GM21515 (cell line): ENCODE data around the gene D2HGDH.
"Not testable (repeated sequence)": the region's sequence is repeated elsewhere in the genome, so short reads cannot be mapped to it uniquely, and the experiment has no call there.

Experiments used
- ATAC-seq: cut with Tn5 transposase; IDR thresholded peaks from one replicate; pipeline ENCODE4 v1.9.1; 2021; ENCODE audit not compliant: unreplicated experiment

D2HGDH gene

DNA sequence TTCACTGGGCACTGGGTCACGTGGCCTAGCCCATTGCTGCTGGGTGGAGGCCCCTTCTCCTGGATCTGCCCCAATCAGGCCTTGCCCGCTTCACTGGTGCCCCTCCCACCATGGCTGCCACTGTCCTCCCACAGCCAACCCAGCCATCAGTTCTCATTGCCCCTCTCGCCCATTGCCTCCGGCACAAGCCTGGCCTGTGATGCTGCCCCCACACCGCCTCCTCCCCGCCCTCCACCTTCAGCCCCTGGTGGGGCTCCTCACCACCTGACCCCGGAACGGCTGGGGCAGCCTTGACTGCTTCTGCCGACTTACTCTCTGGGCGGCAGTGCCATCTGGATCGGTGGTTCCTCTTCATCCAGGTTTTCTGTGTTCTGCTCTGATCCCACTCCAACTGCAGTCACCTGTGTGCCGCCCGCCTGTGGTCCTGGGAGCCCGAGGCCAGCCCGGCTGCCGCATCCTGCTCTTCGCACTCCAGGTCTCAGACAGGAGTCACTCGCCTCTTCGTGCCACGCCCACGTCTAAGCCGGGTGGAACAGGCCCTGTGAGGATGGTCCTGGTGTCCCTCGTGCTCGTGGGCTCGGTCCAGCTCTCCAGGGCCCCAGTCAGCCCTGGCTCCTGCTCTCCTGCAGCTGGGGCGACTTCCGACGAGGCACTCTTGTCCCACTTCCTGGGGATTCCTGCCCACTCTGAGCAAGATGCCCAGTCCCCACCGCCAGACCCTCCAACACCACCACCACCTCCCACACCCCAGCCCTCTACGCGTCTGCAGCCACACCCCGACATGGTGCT lies 14.2 kb downstream of the D2HGDH start:
- no peak for ATAC-seq

DNA sequence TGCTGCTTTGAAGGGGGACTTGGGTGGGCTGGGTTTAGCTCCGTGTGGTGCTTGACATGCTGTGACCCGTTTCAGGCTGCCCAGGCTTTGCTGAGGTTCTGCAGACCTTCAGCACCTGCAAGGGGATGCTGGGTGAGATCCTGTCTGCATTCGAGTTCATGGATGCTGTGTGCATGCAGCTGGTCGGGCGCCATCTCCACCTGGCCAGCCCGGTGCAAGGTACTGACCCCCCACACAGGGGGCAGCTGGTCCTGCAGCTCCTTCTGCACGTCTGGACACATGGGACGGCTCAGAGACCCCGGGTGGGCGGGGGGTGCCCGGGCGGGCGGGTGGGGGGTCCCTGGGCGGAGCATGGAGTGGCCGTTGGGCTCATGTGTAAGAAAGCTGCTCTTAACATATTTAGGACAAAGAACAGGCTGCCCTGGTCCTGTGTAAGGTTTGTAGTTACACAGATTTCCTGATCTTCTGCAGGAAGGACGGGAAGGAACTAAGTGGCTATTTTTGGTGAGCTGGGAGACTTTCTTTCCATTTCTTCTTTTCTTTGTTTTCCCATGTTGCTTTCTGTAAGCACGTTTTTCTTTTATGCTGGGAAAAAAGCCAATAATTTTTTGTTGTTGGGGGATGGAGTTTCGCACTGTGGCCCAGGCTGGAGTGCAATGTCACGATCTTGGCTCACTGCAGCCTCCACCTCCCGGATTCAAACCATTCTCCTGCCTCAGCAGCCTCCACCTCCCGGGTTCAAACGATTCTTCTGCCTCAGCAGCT lies 15.8 kb downstream of the D2HGDH start:
- ATAC-seq, result no peak

DNA sequence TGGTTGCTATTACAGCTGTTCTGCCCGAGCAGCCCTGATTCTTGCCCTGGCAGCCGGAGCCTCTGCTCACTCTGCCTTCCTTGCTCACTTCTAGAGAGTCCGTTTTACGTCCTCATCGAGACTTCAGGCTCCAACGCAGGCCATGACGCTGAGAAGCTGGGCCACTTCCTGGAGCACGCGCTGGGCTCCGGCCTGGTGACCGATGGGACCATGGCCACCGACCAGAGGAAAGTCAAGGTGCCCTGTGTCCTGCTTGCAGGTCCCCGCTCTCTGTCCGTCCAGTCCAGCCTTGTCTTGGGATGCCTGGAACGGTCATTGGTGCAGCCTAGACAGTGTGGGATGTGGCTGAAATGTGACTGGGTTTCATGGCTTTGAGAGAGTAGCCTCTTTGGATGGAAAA lies 16.7 kb downstream of the D2HGDH start:
- no peak for ATAC-seq

DNA sequence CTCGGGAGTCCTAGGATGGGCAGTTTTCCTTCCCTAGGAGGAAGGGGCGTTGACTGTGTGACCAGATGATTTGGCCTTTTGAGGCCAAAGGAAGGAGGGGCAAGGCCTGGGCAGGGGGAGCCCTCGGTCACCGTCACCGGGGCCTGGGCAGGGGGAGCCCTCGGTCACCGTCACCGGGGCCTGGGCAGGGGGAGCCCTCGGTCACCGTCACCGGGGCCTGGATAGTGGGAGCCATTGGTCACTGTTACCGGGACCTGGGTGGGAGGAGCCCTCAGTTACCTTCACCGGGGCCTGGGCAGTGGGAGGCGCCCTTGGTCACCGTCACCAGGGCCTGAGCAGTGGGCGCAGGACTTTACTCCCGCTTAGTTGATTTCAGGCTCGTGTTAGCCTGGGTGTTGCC lies 17.3 kb downstream of the D2HGDH start:
- no peak for ATAC-seq

DNA sequence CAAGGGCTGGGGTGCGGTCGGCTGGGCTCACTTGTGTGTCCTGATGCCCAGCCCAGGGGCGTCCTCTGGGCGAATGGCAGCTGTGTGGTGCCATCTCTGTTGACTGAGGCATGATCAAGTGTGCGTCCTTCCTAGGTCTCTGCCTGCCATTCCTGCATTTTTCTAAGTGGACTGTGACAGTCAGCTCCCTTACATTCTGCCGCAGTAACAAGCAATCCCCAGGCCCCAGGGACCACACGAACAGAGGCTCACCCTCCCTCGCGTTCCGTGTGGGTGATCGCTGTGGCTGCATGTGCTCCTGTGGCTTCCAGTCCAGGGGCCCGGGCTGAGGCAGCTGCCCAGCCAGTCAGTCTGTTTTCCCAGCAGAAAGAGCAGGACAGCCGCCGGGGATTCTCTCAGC lies 17.8 kb downstream of the D2HGDH start:
- no peak for ATAC-seq

DNA sequence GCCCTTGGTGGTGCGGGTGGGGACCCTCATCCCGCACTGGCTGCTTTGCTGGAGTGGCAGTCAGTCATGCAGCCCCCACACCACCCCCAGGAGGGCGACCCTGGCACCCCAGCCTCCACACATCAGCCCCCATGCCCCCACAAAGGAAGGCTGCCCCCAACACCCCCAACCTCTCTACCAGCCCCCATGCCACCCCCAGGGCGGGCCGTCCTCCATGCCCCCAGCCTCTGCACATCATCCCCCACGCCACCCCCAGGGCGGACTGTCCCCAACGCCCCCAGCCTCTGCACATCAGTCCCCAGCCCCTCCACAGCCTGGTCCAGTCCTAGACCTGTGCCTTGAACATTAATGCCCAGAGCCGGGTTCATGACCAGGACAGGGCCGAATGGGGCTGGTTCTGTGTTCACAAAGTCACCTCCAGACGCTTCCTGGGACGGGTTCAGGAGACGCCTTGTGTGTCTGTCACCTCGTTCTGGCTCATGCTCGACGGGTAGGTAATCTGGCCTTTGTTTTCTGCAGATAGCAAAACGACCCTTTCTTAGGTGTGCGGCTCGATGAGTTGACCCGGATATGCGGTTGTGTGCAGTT lies 18.4 kb downstream of the D2HGDH start:
- no peak for ATAC-seq

DNA sequence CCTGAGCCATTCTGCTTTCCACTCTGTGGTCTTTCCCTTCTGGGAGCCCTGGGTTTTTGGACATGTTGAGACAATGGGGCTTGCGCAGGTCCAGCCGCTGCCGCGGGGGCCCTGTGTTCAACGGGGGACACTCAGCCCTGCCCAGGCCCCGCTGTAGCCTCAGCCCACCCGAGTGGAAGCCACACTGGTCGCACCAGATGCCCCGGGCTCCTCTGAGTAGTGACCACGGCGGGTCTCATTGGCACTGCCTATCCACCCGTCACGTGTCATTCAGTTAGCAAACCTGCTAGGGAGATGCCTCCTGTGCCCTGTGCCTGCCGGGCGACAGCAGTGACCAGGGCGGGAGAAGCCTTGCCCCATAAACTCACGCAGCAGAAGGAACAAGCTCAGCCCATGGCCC lies 19.1 kb downstream of the D2HGDH start:
- no peak for ATAC-seq

DNA sequence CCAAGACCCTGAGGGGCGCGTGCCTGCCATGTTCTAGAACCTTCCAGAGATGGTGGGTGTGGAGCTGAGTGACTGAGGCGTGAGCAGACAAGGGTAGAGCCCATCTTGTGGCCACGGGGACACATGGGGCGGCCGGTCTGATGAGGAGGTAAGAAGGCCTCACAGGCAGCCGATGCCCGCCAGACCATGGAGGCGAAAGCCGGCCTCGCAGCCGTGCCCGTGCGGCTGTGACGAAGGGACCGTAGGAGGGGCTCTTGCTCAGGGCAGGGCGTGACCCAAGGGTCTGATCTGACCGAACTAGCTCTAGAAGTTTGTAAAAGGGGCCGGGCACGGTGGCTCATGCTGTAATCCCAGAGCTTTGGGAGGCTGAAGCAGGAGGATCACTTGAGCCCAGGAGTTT lies 19.6 kb downstream of the D2HGDH start:
- ATAC-seq, result no peak

DNA sequence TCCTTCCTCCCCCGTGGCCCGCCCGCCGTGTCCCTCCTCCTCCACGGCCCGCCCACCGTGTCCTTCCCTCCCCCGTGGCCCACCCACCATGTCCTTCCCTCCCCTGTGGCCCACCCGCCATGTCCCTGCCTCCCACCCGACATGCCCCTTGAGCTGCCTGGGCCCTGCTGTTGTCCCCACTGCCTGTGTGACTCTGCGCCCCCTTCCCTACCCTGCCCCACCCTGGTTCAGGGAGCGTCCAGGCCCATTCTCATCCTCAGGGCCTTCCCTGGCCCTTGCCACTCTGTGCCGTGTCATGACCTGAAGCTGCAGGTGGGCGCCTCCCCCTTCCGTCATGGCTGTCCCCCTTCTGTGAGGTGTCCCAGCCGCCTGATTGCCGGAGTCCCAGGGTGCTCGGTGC lies 20.7 kb downstream of the D2HGDH start:
- no peak for ATAC-seq

DNA sequence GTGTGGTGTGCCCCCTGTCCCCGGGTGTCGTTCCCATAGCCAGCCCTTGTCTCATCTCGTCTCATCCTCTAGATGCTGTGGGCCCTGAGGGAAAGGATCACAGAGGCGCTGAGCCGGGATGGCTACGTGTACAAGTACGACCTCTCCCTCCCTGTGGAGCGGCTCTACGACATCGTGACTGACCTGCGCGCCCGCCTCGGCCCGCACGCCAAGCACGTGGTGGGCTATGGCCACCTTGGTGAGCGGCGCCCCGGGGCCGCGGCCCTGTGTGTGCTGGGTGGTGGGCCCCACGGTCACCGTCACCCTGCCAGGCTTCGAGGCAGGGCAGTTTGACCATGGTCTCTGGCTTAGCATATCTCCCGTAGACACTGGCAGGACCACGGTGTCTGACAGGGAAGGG lies 21.3 kb downstream of the D2HGDH start:
- no peak for ATAC-seq

DNA sequence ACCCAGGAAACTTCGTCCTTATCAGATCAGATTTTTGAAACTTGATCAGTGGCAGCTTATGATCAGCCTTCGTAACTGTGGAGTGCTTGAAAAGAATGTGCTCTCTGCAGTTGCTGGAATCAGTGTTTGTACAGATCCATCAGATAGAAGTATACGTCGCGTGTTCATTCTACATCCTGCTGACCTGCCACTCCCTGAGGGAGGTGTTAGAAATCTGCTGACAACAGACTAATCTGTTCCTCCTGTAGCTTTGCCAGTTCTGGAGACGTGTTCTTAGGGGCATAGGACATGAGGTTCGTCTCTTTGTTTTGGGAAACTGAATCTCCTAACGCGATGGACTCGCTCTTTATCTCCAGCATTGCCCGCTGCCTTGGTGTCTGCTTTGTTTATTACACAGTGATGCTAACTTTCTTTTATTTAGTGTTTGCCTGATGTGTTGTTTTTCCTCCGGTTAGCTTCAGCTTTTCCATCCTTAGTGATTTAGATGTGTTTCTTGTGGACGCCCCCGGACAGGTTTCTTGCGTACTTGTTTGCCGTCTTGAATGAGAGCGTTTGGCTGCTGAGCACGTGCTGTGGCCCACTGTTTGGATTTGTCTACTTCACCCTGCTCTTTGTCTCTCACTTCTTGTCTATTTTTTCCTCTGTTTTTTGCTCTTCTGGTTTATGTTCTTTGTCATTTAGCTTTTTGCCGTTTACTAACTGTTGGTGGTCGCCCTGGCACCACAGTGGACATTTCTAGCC lies 24.8 kb downstream of the D2HGDH start:
- no peak for ATAC-seq

DNA sequence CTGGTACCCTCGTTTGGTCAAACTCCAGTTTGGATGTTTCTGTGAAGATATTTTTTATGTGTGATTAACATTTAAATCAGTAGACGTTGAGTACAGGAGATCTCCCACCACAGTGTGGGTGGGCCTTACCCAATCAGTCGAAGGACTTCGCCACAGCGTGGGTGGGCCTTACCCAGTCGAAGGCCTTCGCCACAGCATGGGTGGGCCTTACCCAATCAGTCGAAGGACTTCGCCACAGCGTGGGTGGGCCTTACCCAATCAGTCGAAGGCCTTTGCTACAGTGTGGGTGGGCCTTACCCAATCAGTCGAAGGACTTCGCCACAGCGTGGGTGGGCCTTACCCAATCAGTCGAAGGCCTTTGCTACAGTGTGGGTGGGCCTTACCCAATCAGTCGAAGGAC lies 25.5 kb downstream of the D2HGDH start:
- not testable (repeated sequence) for ATAC-seq

DNA sequence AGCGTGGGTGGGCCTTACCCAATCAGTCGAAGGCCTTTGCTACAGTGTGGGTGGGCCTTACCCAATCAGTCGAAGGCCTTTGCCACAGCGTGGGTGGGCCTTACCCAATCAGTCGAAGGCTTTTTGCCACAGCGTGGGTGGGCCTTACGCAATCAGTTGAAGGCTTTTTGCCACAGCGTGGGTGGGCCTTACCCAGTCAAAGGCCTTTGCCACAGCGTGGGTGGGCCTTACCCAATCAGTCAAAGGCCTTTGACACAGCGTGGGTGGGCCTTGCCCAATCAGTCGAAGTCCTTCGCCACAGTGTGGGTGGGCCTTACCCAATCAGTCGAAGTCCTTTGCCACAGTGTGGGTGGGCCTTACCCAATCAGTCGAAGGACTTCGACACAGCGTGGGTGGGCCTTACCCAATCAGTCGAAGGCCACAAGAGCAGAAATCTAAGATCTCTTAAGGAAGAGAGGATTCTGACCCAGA lies 25.9 kb downstream of the D2HGDH start:
- no peak for ATAC-seq

DNA sequence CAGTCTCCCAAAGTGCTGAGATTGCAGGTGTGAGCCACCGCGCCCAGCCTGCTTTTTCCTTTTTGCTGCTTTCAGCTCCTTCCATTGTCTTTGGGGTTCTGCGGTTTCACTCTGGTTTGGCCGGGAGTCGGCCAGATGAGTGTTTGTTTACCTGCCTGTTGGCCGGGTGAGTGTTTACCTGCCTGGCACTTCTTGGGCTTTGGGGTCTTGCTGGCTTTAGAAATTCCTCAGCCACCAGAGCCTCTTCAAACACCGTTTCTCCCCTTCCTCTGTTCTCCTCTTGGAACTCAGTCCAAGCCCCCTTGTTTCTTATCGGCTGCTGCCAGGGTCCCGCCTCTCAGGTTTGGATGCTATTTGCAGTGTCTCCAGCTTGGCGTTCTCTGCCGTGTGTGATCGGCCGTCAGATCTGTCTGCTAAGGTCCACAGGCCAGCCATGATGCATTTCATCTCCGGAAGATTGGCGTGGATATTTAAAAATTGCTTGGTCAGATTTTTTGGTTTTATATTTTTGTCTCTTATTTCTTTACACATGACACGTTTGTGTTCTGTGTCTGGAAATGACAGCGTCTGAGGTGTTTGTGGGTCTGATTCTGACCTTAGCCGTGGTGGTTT lies 28.0 kb downstream of the D2HGDH start:
- no peak for ATAC-seq

DNA sequence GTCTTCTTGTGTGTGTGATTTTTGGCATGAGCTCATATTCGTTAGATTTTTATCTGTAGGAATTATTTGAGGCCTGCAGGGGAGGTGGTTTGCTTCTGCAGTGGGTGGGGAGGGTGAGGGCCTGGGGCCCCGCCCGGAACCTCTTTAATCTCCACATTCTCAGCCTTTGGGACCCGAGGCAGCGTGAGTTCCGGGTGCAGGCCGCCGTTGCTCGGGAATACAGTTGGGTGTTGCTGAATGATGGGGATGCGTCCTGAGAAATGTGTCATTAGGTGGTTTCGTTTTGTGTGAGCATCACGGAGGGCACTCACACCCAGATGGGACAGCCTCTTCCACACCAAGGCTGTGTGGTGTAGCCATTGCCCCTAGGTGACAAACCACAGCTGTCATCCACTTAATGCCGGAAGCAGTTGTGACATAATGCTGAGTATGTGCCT lies 28.5 kb downstream of the D2HGDH start:
- no peak for ATAC-seq

DNA sequence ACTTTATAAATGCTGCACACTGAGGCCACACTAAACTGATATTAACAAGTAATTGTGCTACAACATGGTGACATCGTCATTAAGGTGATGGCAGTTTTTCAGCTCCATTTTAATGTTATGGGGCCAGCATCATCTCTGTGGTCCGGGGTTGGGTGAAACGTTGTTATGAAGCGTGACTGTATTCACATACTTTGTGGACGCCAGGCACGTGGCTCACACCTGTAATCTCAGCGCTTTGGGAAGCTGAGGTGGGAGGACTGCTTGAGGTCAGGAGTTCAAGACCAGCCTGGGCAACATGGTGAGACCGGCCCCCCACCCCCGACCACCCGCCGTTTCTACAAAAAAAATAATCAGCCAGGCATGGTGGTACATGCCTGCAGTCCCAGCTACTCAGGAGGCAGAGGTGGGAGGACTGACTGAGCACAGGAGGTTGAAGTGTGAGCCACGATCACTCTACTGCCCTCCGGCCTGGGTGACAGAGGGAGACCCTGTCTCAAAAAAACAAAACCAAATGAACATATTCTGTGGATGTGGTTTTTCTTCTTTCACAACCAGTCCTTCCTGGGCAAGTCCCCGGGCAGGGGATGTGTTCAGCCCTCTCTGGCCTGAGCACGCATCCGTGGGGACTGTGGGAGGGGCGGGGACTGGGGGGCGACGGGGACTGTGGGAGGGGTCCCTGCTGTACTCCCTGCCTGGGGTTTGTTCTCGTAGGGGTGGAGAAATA lies 29.3 kb downstream of the D2HGDH start:
- no peak for ATAC-seq

DNA sequence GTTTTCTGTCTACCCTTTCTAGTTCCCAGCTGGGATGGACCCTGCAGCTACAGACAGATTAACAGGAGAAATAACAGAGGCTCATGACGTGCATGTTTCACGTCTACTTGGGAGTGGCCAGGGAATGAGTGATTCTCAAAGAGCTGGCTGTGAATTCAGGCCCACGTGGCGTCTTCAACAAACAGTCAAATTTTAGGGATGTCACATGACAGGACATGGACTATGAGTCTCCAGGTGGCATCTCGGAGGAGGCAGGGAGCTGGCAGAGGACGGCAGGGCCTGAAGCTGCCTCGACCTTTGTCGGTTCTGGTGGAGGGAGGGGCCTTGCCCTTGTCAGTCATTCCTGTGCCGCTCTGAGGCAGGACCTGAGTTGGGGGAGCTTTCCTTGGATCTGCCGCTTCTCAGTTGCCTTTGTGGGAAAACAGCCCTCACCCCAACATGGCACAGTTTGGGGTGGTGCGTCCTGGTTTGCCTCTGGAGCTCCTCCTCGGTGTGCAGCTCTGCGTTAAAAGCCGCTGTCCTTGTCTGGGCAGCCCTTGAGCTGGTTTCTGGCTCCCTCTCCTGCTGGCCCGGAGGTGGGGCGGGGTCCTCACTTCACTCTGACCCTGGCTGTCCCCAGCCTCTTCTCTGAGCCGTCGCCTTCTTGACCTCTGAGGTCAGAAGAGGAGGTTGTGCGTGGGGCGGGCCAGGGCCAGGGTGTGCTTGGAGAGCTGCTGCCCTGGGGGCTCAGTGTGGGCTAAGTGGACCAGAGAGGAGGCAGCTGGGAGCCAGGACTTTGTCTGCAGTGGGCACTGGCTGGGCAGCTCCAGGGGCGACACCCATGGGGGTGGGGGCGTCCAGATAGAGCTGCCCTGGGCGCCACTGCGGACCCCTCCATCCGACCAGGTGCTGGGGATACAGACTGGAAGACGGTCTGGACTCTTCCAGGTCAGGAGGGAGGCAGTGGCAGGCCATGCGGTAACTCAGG lies 30.1 kb downstream of the D2HGDH start:
- ATAC-seq, result no peak

DNA sequence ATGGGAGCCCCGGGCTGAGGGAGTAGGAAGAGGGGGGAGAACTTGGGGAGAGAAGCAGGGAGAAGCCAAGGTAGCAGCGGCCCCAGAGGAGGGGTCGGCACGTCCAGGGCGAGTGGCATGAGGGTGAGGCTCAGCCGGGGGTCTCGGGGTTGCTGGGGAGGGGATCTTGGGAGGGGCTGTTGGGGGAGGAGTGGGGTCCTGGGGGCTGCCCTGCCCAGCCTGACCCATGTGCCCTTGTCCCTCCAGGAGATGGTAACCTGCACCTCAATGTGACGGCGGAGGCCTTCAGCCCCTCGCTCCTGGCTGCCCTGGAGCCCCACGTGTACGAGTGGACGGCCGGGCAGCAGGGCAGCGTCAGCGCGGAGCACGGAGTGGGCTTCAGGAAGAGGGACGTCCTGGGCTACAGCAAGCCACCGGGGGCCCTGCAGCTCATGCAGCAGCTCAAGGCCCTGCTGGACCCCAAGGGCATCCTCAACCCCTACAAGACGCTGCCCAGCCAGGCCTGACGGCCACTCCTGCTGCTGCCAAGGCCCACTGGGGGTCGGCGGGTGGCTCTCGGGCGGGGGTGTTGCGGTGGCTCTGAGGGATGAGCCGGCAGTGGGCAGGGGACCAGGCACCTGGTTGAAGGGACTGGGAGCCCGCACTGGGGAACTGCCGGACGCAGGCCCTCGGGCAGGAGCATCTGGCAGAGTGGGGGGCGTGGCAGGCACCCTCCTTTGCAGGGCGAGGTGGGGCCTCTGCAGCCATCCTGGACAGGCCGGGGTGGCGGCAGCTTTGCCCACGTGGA lies 33.2 kb downstream of the D2HGDH start:
- ATAC-seq, result no peak
